Coronary artery (tissue), 2 donors: ENCODE measurements around the gene MRPS16.

Experiments used
- DNase-seq: peaks from one replicate; pipeline ENCODE4 v3.0.0-alpha.2; 2017; ENCODE audit warnings: low spot score
- H3K27ac ChIP-seq, 2 donors: fragments of 200-600 bp; sonication (generic); one replicate each; pipeline ENCODE4 v1.5.1; 2016 to 2019
- H3K4me3 ChIP-seq: fragments of 200-600 bp; sonication (generic); 2 replicates; pipeline ENCODE4 v1.5.1; 2016; ENCODE audit warnings: mild to moderate bottlenecking, moderate library complexity
- CTCF ChIP-seq: fragments of 200-600 bp; sonication (generic); IDR thresholded peaks from one replicate; pipeline ENCODE4 v1.5.1; 2019; ENCODE audit warnings: antibody characterized with exemption

The MRPS16 gene

GRCh38 chr10:73211106-73211811 lies 41.2 kb downstream of the MRPS16 start:
- TF ChIP-seq CTCF: no peak
- DNase-seq: no peak
- no peak overlapping the region for H3K27ac ChIP-seq
- no peak overlapping the region for H3K4me3 ChIP-seq

- no peak for TF ChIP-seq CTCF
- H3K4me3 ChIP-seq: no peak overlapping the region
- no peak overlapping the region for H3K27ac ChIP-seq
- no peak for DNase-seq
Observed at GRCh38 chr10:73210395-73211105, 41.9 kb downstream of the MRPS16 start.

GRCh38 chr10:73209705-73210104 lies 42.7 kb downstream of the MRPS16 start:
- no peak overlapping the region for H3K4me3 ChIP-seq
- DNase-seq: no peak
- no peak for TF ChIP-seq CTCF
- H3K27ac ChIP-seq: no peak overlapping the region

DNA sequence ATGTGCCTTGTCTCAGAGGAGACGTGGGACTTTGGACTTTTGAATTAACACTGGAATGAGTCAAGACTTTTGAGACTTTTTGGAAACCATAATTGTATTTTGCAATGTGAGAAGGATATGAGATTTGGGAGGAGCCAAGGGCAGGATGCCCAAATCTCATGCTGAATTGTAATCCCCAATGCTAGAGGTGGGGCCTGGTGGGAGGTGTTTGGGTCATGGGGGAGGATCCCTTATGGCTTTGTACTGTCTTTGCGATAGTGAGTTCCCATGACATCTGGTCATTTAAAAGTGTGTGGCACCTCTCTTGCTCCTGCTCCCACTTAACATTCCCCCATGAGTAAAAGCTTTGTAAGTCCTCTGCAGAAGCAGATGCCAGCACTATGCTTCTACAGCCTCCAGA lies 44.6 kb downstream of the MRPS16 start:
- Histone ChIP-seq H3K27ac (no peak overlapping the region), H3K4me3 (no peak overlapping the region)
- TF ChIP-seq CTCF: no peak
- no peak for DNase-seq

DNA sequence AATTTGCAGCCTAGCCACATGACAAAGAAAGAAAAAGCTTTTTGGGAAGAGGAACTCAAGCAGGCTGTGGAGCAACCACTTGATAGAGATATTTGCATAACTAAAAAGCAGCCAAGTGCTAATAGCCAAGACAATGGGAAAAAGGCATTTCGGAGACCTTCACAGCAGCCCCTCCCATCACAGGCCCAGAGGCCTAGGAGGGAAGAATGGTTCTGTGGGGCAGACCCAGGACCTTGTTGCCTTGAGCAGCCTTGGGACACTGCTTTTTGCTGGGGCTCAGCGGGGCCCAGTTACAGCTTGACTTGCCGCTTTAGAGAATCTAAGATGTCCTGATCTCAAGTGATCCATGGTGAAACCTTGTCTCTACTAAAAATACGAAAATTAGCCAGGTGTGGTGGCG lies 46.1 kb downstream of the MRPS16 start:
- no peak for DNase-seq
- TF ChIP-seq CTCF: no peak
- no peak overlapping the region for H3K27ac ChIP-seq
- no peak overlapping the region for H3K4me3 ChIP-seq

DNA sequence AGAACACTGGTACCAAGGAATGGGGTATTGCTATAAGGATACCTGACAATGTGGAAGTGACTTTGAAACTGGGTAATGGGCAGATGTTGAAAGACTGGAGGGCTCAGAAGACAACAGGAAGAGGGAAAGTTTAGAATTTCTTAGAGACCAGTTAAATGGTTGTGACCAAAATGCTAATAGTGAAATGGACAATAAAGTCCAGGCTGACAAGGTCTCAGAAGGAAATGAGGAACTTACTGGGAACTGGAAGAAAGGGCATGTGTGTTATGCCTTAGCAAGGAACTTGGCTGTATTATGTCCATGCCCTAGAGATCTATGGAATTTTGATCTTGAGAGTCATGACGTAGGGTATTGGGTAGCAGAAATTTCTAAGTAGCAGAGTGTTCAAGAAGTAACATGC lies 46.6 kb downstream of the MRPS16 start:
- Histone ChIP-seq H3K4me3 (no peak overlapping the region), H3K27ac (no peak overlapping the region)
- no peak for TF ChIP-seq CTCF
- no peak for DNase-seq

- no peak for DNase-seq
- Histone ChIP-seq H3K27ac (no peak overlapping the region), H3K4me3 (no peak overlapping the region)
- TF ChIP-seq CTCF: no peak
Observed at GRCh38 chr10:73205081-73205480, 47.4 kb downstream of the MRPS16 start.
